ENCODE results near the gene FSTL4.

FSTL4 gene

GRCh38 chr5:133155326-133155969, 456.9 kb downstream of the FSTL4 start:
- Mint-ChIP-seq H3K27me3 (peaks cover 15 to 19% of the 10 kb centered on the region in 2 donors), H3K9me3 (no peaks in the 10 kb centered on the region), H3K27ac (no peak overlapping the region), H3K4me3 (no peak overlapping the region), H3K4me1 (ENCODE audit: low read depth in 2 of 2) (no peaks in the 10 kb centered on the region), H3K36me3 (ENCODE audit: insufficient read depth) (no peaks in the 10 kb centered on the region)
- ATAC-seq (replicated peaks) (no peak), DNase-seq (no peak)

GRCh38 chr5:133154274-133155075, 457.9 kb downstream of the FSTL4 start:
- DNase-seq = no peak
- no peak overlapping the region for H3K4me3 Mint-ChIP-seq

GRCh38 chr5:133150909-133151544, 461.3 kb downstream of the FSTL4 start:
- H3K4me3 Mint-ChIP-seq = no peak overlapping the region
- ATAC-seq (replicated peaks) (no peak), DNase-seq (no peak)
- H3K27me3 Mint-ChIP-seq = peaks cover 10 to 19% of the 10 kb centered on the region in 2 donors
- H3K36me3 Mint-ChIP-seq (ENCODE audit: insufficient read depth) = no peaks in the 10 kb centered on the region
- H3K9me3 Mint-ChIP-seq = no peaks in the 10 kb centered on the region
- H3K4me1 Mint-ChIP-seq (ENCODE audit: low read depth in 2 of 2) = no peaks in the 10 kb centered on the region
- H3K27ac Mint-ChIP-seq = no peak overlapping the region

More at GRCh38 chr5:133154274-133155075, 457.9 kb downstream of the FSTL4 start:
- ATAC-seq (replicated peaks) = no peak
- Mint-ChIP-seq H3K4me1 (ENCODE audit: low read depth in 2 of 2) (no peaks in the 10 kb centered on the region), H3K27ac (no peak overlapping the region), H3K9me3 (no peaks in the 10 kb centered on the region), H3K27me3 (peaks cover 15 to 19% of the 10 kb centered on the region in 2 donors), H3K36me3 (ENCODE audit: insufficient read depth) (no peaks in the 10 kb centered on the region)

- Mint-ChIP-seq H3K27me3 (peaks cover 10 to 35% of the 10 kb centered on the region in 2 donors), H3K36me3 (ENCODE audit: insufficient read depth) (no peaks in the 10 kb centered on the region), H3K9me3 (no peaks in the 10 kb centered on the region), H3K4me1 (ENCODE audit: low read depth in 2 of 2) (no peaks in the 10 kb centered on the region), H3K27ac (no peak overlapping the region), H3K4me3 (no peak overlapping the region)
- DNase-seq = no peak
- no peak for ATAC-seq (replicated peaks)
These were observed 463.0 kb downstream of the FSTL4 start for GRCh38 chr5:133149345-133149744.

GRCh38 chr5:133147815-133148567, 464.4 kb downstream of the FSTL4 start:
- H3K4me1 Mint-ChIP-seq (ENCODE audit: low read depth in 2 of 2) = no peaks in the 10 kb centered on the region
- DNase-seq = no peak
- H3K9me3 Mint-ChIP-seq = no peaks in the 10 kb centered on the region
- no peaks in the 10 kb centered on the region for H3K36me3 Mint-ChIP-seq (ENCODE audit: insufficient read depth)
- H3K4me3 Mint-ChIP-seq = no peak overlapping the region
- ATAC-seq (replicated peaks) = no peak
- H3K27me3 Mint-ChIP-seq = peaks cover 12 to 33% of the 10 kb centered on the region in 2 donors
- no peak overlapping the region for H3K27ac Mint-ChIP-seq

- Mint-ChIP-seq H3K9me3 (no peaks in the 10 kb centered on the region), H3K4me3 (no peak overlapping the region), H3K27me3 (peaks cover 7 to 30% of the 10 kb centered on the region in 2 donors), H3K36me3 (ENCODE audit: insufficient read depth) (no peaks in the 10 kb centered on the region), H3K27ac (no peak overlapping the region), H3K4me1 (ENCODE audit: low read depth in 2 of 2) (no peaks in the 10 kb centered on the region)
- DNase-seq (no peak), ATAC-seq (replicated peaks) (no peak)
These were observed 464.9 kb downstream of the FSTL4 start for GRCh38 chr5:133147411-133147810.
